Ishikawa (cell line): ENCODE measurements around the gene ERVH48-1.

Source experiments
- CEBPB ChIP-seq: IDR thresholded peaks from 2 replicates; pipeline ENCODE4 v1.6.1; 2012
- CREB1 ChIP-seq: IDR thresholded peaks from 2 replicates; pipeline ENCODE4 v1.6.1; 2012; ENCODE audit warnings: low read depth
- EP300 ChIP-seq: IDR thresholded peaks from 2 replicates; pipeline ENCODE4 v1.6.1; 2012; ENCODE audit warnings: borderline replicate concordance
- FOXM1 ChIP-seq: IDR thresholded peaks from 2 replicates; pipeline ENCODE4 v1.6.1; 2012; ENCODE audit warnings: low read depth, borderline replicate concordance
- MAX ChIP-seq: IDR thresholded peaks from 2 replicates; pipeline ENCODE4 v1.6.1; 2012
- TAF1 ChIP-seq: IDR thresholded peaks from 2 replicates; pipeline ENCODE4 v1.6.1; 2012; ENCODE audit warnings: low read depth, mild to moderate bottlenecking
- TCF12 ChIP-seq: IDR thresholded peaks from 2 replicates; pipeline ENCODE4 v1.6.1; 2012; ENCODE audit warnings: low read depth
- TEAD4 ChIP-seq: IDR thresholded peaks from 2 replicates; pipeline ENCODE4 v1.6.1; 2012
- YY1 ChIP-seq: IDR thresholded peaks from 2 replicates; pipeline ENCODE4 v1.6.1; 2012; ENCODE audit warnings: low read depth

- no peak for TF ChIP-seq TAF1
- no peak for TF ChIP-seq CEBPB
- no peak for TF ChIP-seq EP300
- TF ChIP-seq CREB1 = no peak
- no peak for TF ChIP-seq MAX
- TF ChIP-seq FOXM1 = no peak
- TF ChIP-seq TEAD4 = no peak
- no peak for TF ChIP-seq TCF12
- TF ChIP-seq YY1 = no peak
These were observed at the start of gene ERVH48-1 for GRCh38 chr21:42925114-42925926.
